ENCODE results near the gene NUP188.
"Not testable (repeated sequence)": the region's sequence is repeated elsewhere in the genome, so short reads cannot be mapped to it uniquely, and the experiment has no call there.

Gene NUP188

GRCh38 chr9:128944966-128945365, 2.5 kb upstream of the NUP188 start:
- DNase-seq (ENCODE audit: low read depth, low spot score), result not testable (repeated sequence)

DNA sequence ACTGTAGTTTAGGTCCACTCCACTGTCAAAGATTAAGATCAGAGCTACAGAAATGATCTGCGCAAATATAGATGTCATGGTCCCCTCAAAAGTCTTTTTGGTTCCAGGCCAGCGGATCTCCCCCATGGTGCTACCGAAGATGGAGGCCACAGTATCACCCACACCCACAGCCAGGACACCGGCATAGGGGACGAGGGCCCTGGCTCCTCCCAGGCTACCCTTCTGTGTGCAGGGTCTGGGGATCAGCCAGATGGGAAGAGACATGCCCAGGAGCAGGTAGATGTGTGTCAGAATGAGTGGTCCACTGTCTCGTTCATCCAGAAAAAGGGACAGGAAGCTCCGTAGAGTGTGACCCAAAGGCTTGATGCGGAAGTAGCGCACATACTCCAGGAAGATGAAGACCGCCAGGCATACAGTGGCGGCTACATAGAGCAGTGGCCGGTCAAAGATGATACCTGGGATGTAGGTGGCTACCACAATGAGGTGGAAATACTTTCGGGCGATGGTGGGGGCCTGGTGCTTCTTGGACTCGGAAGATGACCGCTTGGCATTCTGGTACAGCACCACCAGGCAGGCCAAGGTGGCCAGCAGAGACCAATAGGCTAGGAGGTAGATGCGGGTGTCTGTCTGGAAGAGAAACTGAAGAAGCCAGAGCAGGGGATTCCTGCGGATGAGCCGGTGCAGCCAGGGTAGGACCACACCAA, 1.5 kb upstream of the NUP188 start:
- DNase-seq (ENCODE audit: low read depth, low spot score), result no peak

DNA sequence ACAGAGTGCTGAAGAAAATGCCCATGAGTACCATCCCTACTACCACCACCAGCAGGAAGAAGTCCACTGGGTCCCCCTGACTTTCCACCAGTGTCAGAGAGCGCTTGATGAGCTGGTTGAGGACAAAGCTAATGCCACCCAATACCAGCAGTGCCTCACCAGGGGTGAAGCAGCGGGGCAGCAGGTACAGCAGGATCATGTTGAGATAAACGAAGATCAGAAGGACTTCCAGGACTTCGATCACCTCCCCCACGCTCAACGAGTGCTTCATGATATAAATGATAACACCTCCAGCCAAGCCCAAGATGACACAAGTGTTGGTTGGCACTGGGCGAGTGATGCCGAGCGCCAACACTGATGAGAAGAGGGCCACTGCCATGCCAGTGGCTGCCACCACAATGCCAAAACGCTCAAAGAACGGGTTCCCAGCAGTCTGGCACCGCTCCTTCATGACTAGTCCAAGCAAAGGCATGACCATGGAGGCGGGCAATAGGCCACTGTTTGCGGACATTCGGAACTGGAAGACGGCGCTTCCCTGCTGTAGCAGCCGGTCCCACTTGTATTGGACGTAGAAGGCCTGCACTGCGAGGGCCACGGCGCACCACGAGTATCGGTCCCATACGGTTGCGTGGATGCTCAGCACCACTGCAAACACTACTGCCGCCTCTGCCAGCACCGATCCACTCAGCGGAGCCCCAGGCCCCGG, 775 bp upstream of the NUP188 start:
- no peak for DNase-seq (ENCODE audit: low read depth, low spot score)

DNA sequence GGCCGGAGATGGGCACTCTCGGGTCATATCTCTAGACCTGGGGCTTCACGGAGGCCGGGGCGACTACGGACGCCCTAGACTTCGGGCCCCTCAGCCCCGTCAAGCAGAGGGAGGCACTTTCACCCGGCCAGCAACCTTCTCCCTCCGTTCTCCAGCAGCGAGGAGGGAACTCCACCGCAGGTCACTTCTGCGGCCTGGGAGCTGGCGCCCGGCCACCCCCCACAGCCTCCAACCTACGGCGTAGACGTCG, 297 bp upstream of the NUP188 start:
- no peak for DNase-seq (ENCODE audit: low read depth, low spot score)

GRCh38 chr9:128961403-128961802, 13.9 kb downstream of the NUP188 start:
- not testable (repeated sequence) for DNase-seq (ENCODE audit: low read depth, low spot score)

DNA sequence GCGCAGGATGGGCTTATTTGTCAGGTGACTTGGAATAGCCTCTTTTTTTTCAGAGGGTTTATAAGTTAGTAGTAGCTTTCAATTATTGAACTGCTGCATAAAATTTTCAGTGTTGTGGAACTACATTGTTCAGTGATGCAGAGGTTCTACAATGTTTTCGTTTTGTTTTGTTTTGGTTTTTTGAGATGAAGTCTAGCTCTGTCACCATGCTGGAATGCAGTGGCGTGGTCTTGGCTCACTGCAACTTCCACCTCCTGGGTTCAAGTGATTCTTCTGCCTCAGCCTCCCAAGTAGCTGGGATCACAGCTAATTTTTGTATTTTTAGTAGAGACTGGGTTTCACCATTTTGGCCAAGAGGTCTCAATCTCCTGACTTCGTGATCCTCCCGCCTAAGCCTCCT, 22.0 kb downstream of the NUP188 start:
- no peak for DNase-seq (ENCODE audit: low read depth, low spot score)

- DNase-seq (ENCODE audit: low read depth, low spot score), result no peak
Observed at GRCh38 chr9:128972956-128973355, 25.5 kb downstream of the NUP188 start.

DNA sequence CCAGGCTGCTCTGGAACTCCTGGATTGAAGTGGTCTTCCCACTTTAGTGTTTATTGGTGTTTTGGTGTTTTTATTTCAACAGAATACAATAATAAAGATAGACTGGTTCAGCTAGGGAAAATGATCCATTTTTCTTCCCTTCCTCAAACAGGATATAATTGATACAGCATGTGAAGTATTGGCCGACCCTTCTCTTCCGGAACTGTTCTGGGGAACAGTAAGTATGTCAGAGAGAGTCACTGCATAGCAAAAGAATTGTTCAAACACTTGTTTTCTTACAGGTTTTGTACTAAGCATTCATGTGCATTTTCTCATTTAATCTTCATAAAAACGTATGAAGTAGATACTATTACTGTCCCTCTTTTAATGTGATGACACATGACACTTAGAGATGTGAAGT, 31.6 kb downstream of the NUP188 start:
- DNase-seq (ENCODE audit: low read depth, low spot score), result no peak

DNA sequence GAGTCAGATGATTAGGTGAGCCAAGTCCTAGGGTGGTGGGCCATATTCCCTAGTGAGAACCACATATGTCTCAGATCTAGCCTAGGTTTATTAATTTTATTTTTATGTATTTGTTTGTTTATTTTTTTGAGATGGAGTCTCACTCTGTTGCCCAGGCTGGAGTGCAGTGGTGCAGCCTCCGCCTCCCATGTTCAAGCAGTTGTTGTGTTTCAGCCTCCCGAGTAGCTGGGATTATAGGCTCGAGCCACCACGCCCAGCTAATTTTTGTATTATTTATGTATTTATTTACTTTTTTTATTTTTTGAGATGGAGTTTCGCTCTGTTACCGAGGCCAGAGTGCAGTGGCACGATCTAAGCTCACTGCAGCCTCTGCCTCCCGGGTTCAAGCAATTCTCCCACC, 36.0 kb downstream of the NUP188 start:
- DNase-seq (ENCODE audit: low read depth, low spot score), result no peak

GRCh38 chr9:128986671-128987070, 39.2 kb downstream of the NUP188 start:
- DNase-seq (ENCODE audit: low read depth, low spot score), result no peak

DNA sequence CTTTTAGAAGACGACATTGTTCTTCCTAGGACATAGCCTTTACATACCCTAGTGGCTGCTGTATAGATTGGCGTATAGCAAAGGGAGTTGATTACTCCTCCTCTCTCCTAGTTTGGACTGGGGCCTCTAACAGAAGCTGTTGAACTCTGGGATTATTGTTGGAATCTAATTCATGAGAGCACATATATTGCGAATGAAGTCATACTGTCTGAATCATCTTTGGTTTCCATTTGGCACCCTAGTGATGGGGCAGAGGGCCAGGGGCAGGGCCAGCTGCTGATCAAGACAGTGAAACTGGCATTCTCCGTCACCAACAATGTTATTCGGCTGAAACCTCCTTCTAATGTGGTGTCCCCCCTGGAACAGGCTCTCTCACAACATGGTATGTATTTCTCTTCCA, 40.3 kb downstream of the NUP188 start:
- no peak for DNase-seq (ENCODE audit: low read depth, low spot score)

- no peak for DNase-seq (ENCODE audit: low read depth, low spot score)
Observed at GRCh38 chr9:128992995-128993394, 45.5 kb downstream of the NUP188 start.

DNA sequence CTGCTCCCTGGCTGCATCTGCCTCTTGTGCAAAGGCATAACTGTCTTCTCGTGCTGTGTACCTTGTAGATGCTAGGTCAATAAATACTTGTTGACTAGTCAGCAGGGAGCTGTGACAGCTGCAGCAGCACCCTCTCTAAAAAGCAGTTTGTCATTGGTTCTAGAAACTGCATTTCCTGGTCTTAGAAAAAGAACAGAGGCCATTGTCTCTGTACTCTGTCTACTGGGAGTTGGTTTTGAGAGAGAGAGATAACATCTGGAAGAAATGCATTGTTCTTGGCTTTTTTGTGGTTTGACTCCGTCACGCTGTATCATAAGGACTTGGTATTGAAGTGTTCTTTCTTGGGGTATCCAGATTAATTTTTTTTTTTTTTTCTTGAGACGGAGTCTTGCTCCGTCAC, 48.3 kb downstream of the NUP188 start:
- no peak for DNase-seq (ENCODE audit: low read depth, low spot score)

DNA sequence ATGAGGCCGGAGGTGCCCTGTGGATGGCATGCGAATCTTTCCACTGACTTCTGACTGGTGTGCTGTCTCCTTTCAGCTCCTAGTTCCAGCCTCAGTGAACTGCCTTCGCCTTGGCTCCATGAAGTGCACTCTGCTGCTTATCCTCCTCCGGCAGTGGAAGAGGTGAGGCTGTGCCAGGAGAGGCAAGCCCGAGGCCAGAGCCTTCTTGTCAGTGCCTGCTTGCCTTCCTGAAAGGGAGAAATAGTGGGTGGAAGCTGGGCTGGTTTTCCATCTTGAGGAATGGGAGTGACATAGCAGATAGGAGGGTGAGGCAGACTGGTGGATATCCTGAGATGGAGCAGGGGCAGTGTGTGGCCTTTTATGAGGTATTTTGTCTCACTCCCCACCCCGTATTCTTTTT, 51.0 kb downstream of the NUP188 start:
- no peak for DNase-seq (ENCODE audit: low read depth, low spot score)

- no peak for DNase-seq (ENCODE audit: low read depth, low spot score)
Observed at GRCh38 chr9:128999581-129000206, 52.2 kb downstream of the NUP188 start.

DNA sequence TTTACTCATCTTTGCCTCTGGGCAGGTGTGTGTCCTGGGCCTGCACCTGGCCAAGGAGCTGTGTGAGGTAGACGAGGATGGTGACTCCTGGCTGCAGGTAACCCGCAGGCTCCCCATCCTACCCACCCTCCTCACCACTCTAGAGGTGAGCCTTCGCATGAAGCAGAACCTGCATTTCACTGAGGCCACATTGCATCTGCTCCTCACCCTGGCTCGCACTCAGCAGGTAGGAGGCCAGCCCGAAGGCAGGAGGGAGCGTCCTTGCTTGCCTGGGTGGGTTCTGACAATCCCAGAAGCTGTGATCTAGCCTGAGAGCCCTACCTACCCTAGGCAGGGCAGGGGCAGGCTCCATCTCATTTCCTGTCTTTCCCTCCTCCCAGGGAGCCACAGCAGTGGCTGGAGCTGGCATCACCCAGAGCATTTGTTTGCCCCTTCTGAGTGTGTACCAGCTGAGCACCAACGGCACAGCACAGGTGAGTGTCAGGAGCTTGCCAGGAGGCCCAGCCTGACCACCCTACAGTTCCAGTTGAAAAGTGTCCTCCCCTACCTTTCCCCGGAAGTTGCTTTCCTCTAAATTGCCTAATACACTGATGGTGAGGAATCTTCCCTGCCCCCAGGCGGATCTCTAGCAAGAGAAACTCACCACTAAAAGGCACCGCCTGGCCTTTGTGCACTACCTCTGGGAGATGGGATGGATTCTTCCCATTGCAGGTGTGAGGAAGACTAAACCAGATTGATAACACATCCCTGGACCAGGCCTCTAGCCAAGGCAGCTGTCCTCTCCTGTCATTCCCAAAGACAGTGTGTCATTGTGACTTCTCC, 54.2 kb downstream of the NUP188 start:
- DNase-seq (ENCODE audit: low read depth, low spot score), result no peak

- no peak for DNase-seq (ENCODE audit: low read depth, low spot score)
Observed at GRCh38 chr9:129002992-129003391, 55.5 kb downstream of the NUP188 start.

DNA sequence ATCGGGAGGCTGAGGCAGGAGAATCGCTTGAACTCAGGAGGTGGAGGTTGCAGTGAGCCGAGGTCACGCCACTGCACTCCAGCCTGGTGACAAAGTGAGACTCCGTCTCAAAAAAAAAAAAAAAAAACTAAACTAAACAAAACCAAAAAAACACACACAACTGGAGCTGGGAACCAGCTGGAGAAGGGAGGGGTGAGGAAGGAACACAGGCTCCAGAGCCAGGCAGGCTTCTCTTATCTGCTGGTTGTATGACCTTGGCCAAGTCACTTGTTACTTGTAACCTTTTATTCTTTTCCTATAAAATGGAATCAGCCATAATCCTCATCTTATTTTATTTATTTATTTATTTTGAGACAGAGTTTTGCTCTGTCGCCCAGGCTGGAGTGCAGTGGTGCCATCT, 56.7 kb downstream of the NUP188 start:
- DNase-seq (ENCODE audit: low read depth, low spot score), result not testable (repeated sequence)

DNA sequence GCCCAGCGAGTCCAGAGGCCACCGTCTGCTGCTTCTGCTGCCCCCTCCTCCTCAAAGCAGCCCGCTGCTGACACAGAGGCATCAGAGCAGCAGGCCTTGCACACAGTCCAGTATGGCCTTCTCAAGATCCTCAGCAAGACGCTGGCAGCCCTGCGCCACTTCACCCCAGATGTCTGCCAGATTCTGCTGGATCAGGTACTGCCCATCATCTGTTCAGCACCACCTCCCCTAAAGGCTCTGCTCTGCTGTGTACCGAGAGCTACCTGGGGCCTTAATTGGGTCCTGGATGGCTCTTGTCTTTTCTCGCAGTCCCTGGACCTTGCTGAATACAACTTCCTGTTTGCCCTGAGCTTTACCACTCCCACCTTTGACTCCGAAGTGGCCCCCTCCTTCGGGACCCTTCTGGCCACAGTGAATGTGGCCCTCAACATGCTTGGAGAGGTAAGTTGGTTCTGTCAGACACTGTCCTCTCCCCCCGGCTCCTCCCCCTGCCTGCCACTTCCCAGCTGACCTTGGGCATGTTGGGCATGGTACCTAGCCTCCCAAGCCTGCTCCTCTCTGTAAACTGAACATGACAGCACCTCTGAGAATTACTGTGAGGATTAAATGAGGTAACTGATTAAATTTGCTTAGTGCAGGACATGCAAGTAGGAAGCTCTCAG, 58.0 kb downstream of the NUP188 start:
- no peak for DNase-seq (ENCODE audit: low read depth, low spot score)

- peak; percentile 89 for DNase-seq (ENCODE audit: low read depth, low spot score)
Observed at GRCh38 chr9:129006328-129007034, 59.0 kb downstream of the NUP188 start.

All from ELF-1 (cell line).